ENCODE measurements around the gene WDR82.
A peak's percentile ranks its signal among the peaks of the same experiment; 100 is the strongest.

The WDR82 gene

GRCh38 chr3:52253314-52254304 lies 24.8 kb downstream of the WDR82 start:
- peak; percentile 80 for DNase-seq

GRCh38 chr3:52250122-52250521 lies 28.3 kb downstream of the WDR82 start:
- DNase-seq, result no peak

GRCh38 chr3:52249683-52250082 lies 28.8 kb downstream of the WDR82 start:
- no peak for DNase-seq

- peak; percentile 48 for DNase-seq
Measured at GRCh38 chr3:52248816-52249547, 29.5 kb downstream of the WDR82 start.

- no peak for DNase-seq
Measured at GRCh38 chr3:52248165-52248541, 30.3 kb downstream of the WDR82 start.

- DNase-seq, result no peak
Measured at GRCh38 chr3:52247409-52248164, 30.9 kb downstream of the WDR82 start.

- DNase-seq, result no peak
Measured at GRCh38 chr3:52246728-52247408, 31.6 kb downstream of the WDR82 start.

GRCh38 chr3:52246264-52246620 lies 32.2 kb downstream of the WDR82 start:
- no peak for DNase-seq

GRCh38 chr3:52245322-52246263 lies 32.9 kb downstream of the WDR82 start, which contains the start of gene PPM1M:
Gene PPM1M (plus strand): TSS chr3:52245759. CDS start chr3:52245825, 66 bp downstream.
- peak; percentile 26 for DNase-seq

- peak; percentile 32 for DNase-seq
Measured at GRCh38 chr3:52243791-52244628, 34.4 kb downstream of the WDR82 start.

- no peak for DNase-seq
Measured at GRCh38 chr3:52242039-52242438, 36.4 kb downstream of the WDR82 start.

GRCh38 chr3:52240886-52241370 lies 37.5 kb downstream of the WDR82 start:
- DNase-seq, result no peak

- DNase-seq, result peak; percentile 97
Measured at GRCh38 chr3:52240059-52240885, 38.2 kb downstream of the WDR82 start.

- peak; percentile 78 for DNase-seq
Measured at GRCh38 chr3:52238761-52239701, 39.4 kb downstream of the WDR82 start, which contains the start of gene TWF2. Gene TWF2 (minus strand): TSS chr3:52239158. CDS start chr3:52239016, 142 bp downstream.

GRCh38 chr3:52238193-52238760 lies 40.2 kb downstream of the WDR82 start:
- peak; percentile 32 for DNase-seq

- DNase-seq, result peak; percentile 30
Measured at GRCh38 chr3:52237657-52238172, 40.7 kb downstream of the WDR82 start.

- no peak for DNase-seq
Measured at GRCh38 chr3:52237006-52237656, 41.3 kb downstream of the WDR82 start.

All from hematopoietic multipotent progenitor cell treated with erythropoietin and hydrocortisone succinate and interleukin-3 and kit ligand, for 8 days (in vitro differentiated cells).